CD4-positive, alpha-beta T cell (primary cell): ENCODE measurements around the gene FIZ1. TPM values are rescaled to one million over a fixed set of nuclear protein-coding genes. Genes with fewer than 3 reads are reported as not detected.

Source experiments
- ATAC-seq: fragments of 200-7000 bp; cut with Tn5 transposase; one replicate; pipeline ENCODE4 v1.10.0; 2022; ENCODE audit warnings: mild to moderate bottlenecking; ENCODE audit not compliant: poor library complexity
- CTCF ChIA-PET: fragments of 350-600 bp; sonication (Branson Sonifier 250); formaldehyde crosslinking; loops from one replicate; lab custom pipeline; 2021; ENCODE audit warnings: antibody characterized with exemption, inconsistent platforms; lab: Charles Lee
- POLR2A ChIA-PET: fragments of 350-600 bp; sonication (Branson Sonifier 250); formaldehyde crosslinking; loops from one replicate; lab custom pipeline; 2021; ENCODE audit warnings: antibody characterized with exemption, inconsistent platforms; lab: Charles Lee
- DNase-seq, 14 experiments: peaks; one replicate each; pipeline ENCODE4 v3.0.0-alpha.2; 2013 to 2020; ENCODE audit warnings: mixed read lengths in 2 of 14
- H3K27ac ChIP-seq, 2 donors: one replicate each; pipeline versions ENCODE4 v1.5.1 to v1.7.0; 2013; ENCODE audit warnings: low read length in 2 of 2, low read depth in 1 of 2, mild to moderate bottlenecking in 1 of 2
- H3K27me3 ChIP-seq, 2 experiments: 1 replicate in 1 of 2; 2 replicates in 1 of 2; pipeline versions ENCODE4 v1.6.1 to v1.7.0; 2013; ENCODE audit warnings: low read length in 2 of 2, control low read depth in 1 of 2, mild to moderate bottlenecking in 1 of 2, moderate library complexity in 1 of 2; ENCODE audit not compliant: insufficient read depth in 2 of 2, control insufficient read depth in 1 of 2
- H3K36me3 ChIP-seq: one replicate; pipeline ENCODE4 v1.6.1; 2013; ENCODE audit warnings: low read length, control low read depth; ENCODE audit not compliant: insufficient read depth
- H3K4me1 ChIP-seq: one replicate; pipeline ENCODE4 v1.6.1; 2013; ENCODE audit warnings: low read length, control low read depth; ENCODE audit not compliant: insufficient read depth
- H3K4me3 ChIP-seq: one replicate; pipeline ENCODE4 v1.5.1; 2013; ENCODE audit warnings: mild to moderate bottlenecking, low read length, moderate library complexity
- H3K9me3 ChIP-seq, 2 experiments: 1 replicate in 1 of 2; 2 replicates in 1 of 2; pipeline versions ENCODE4 v1.6.1 to v1.7.0; 2013; ENCODE audit warnings: low read length in 2 of 2, mild to moderate bottlenecking in 2 of 2, control low read depth in 1 of 2, moderate library complexity in 1 of 2; ENCODE audit not compliant: control insufficient read depth in 1 of 2, insufficient read depth in 1 of 2
- H3K27ac Mint-ChIP-seq: one replicate; pipeline ENCODE4 v1.8.0; 2020; ENCODE audit warnings: mixed read lengths
- H3K27me3 Mint-ChIP-seq: one replicate; pipeline ENCODE4 v1.8.0; 2021; ENCODE audit warnings: mixed read lengths
- H3K36me3 Mint-ChIP-seq: one replicate; pipeline ENCODE4 v1.8.0; 2021; ENCODE audit warnings: low read depth, mixed read lengths
- H3K4me1 Mint-ChIP-seq: one replicate; pipeline ENCODE4 v1.8.0; 2021; ENCODE audit warnings: low read depth, mixed read lengths
- H3K4me3 Mint-ChIP-seq: one replicate; pipeline ENCODE4 v1.8.0; 2020; ENCODE audit warnings: mild to moderate bottlenecking, mixed read lengths
- H3K9me3 Mint-ChIP-seq: one replicate; pipeline ENCODE4 v1.8.0; 2020; ENCODE audit warnings: mixed read lengths
- CTCF ChIP-seq: fragments of 200-600 bp; IDR thresholded peaks from one replicate; pipeline ENCODE4 v1.8.0; 2022; ENCODE audit warnings: antibody characterized with exemption, mild to moderate bottlenecking
- intact Hi-C, 2 experiments: fragments of 100-400 bp; cut with DNase I in 1 of 2; cut with micrococcal nuclease in 1 of 2; formaldehyde crosslinking; loops; one replicate each; pipeline versions ENCODE4 v1.15.1 to v1.9.0; 2023 to 2025; cut with DNase I, micrococcal nuclease
- total RNA-seq, 174 experiments: library from RNA in 2 of 174; stranded (reverse) in 2 of 174; gene quantifications; one replicate each; pipeline ENCODE4 v1.2.3 and lab custom pipeline; 2021 to 2026

FIZ1 gene
- total RNA-seq, 2 experiments from 2014 or later, result 5.5 to 7.3 TPM

- H3K4me3 Mint-ChIP-seq, result peak overlapping the region; percentile 23
- no peak for TF ChIP-seq CTCF
- H3K4me1 ChIP-seq, result peaks cover 59% of the 10 kb centered on the region
- H3K27ac Mint-ChIP-seq, result no peak overlapping the region
- ChIA-PET CTCF (interaction anchor here (0.5 to 4.0 kb wide), 6 partner anchors 12 to 176 kb away, joined by 3 to 48 read pairs (median 10); partner anchors contain the start of genes ZNF579 and ZNF865), POLR2A (interaction anchor here (1.3 to 3.6 kb wide), 8 partner anchors 9 to 516 kb away, joined by 3 to 46 read pairs (median 14); partner anchors contain the start of genes CCDC106, FIZ1, PPP1R12C and U2AF2)
- intact Hi-C loops, result loop anchor here (2.0 to 10.0 kb wide), 7 partner anchors 41 to 492 kb away; partner anchors contain the start of genes PPP6R1 (in 2 of the 2), EPN1 (in 1 of the 2), UBE2S (in 1 of the 2) and ZNF579 (in 1 of the 2)
- no peaks in the 10 kb centered on the region for H3K9me3 ChIP-seq
- no peak for ATAC-seq
- no peaks in the 10 kb centered on the region for H3K9me3 Mint-ChIP-seq
- H3K27ac ChIP-seq, result no peak overlapping the region
- H3K36me3 Mint-ChIP-seq, result peaks cover 32% of the 10 kb centered on the region
- H3K27me3 ChIP-seq, result no peaks in the 10 kb centered on the region
- H3K36me3 ChIP-seq, result peaks cover 3% of the 10 kb centered on the region
- H3K4me1 Mint-ChIP-seq, result peaks cover 55% of the 10 kb centered on the region
- DNase-seq, result peak in 1 of 14 experiments; percentile 20
- no peak overlapping the region for H3K4me3 ChIP-seq
- H3K27me3 Mint-ChIP-seq, result no peaks in the 10 kb centered on the region
Measured at GRCh38 chr19:55633861-55634260, 34.5 kb upstream of the FIZ1 start.

- no peaks in the 10 kb centered on the region for H3K27me3 ChIP-seq
Measured at GRCh38 chr19:55632463-55632834, 33.1 kb upstream of the FIZ1 start.

DNA sequence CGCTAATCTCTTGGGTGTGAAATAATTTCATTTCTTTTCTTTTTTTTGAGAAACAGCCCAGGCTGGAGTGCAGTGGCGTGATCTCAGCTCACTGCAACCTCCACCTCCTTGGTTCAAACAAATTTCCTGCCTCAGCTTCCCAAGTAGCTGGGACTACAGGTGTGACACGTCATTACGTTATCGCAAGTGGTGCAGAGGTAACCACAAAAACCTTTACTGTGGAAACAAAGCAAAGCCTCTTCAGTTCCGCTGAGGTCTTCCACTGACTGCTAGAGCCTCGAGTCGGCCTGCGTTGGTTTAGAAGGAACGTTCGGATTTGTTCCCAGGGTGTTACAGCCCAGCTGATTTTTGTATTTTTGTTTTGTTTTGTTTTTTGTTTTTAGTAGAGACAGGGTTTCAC lies 27.0 kb upstream of the FIZ1 start:
- POLR2A ChIA-PET, result interaction anchor here (0.7 to 4.8 kb wide), 14 partner anchors 7 to 509 kb away, joined by 3 to 50 read pairs (median 8); partner anchors contain the start of genes FIZ1, PPP1R12C, U2AF2 and ZNF524

More at GRCh38 chr19:55632463-55632834, 33.1 kb upstream of the FIZ1 start:
- intact Hi-C loops, result loop anchor here (1.0 to 10.0 kb wide), 7 partner anchors 8 to 490 kb away; partner anchors contain the start of genes PPP6R1 (in 2 of the 2) and UBE2S (in 1 of the 2)
- Mint-ChIP-seq H3K4me3 (peak overlapping the region; percentile 83), H3K27ac (peak overlapping the region; percentile 55), H3K9me3 (no peaks in the 10 kb centered on the region), H3K27me3 (no peaks in the 10 kb centered on the region), H3K4me1 (peaks cover 45% of the 10 kb centered on the region), H3K36me3 (peaks cover 25% of the 10 kb centered on the region)
- no peak overlapping the region for H3K27ac ChIP-seq
- H3K4me1 ChIP-seq, result peaks cover 49% of the 10 kb centered on the region
- peak; percentile 43 for ATAC-seq
- H3K36me3 ChIP-seq, result no peaks in the 10 kb centered on the region
- DNase-seq, result peak; percentile 62 to 95 (median 87)
- POLR2A ChIA-PET, result interaction anchor here (1.0 to 3.6 kb wide), 14 partner anchors 7 to 379 kb away, joined by 3 to 46 read pairs (median 6); partner anchors contain the start of genes CCDC106, FIZ1, U2AF2 and ZNF524
- CTCF ChIA-PET, result interaction anchor here (0.6 to 4.0 kb wide), 17 partner anchors 9 to 177 kb away, joined by 3 to 48 read pairs (median 9); partner anchors contain the start of genes CCDC106, FIZ1, ZNF524 and ZNF579
- H3K4me3 ChIP-seq, result no peak overlapping the region
- no peaks in the 10 kb centered on the region for H3K9me3 ChIP-seq
- TF ChIP-seq CTCF, result peak; percentile 65

More for the DNA sequence above, 27.0 kb upstream of the FIZ1 start:
- Mint-ChIP-seq H3K4me3 (peak overlapping the region; percentile 90), H3K27me3 (no peaks in the 10 kb centered on the region), H3K9me3 (no peaks in the 10 kb centered on the region), H3K27ac (peak overlapping the region; percentile 92), H3K4me1 (peaks cover 39% of the 10 kb centered on the region), H3K36me3 (peaks cover 17% of the 10 kb centered on the region)
- H3K4me3 ChIP-seq, result peak overlapping the region; percentile 17
- CTCF ChIA-PET, result interaction anchor here (1.0 to 5.4 kb wide), 6 partner anchors 13 to 122 kb away, joined by 3 to 60 read pairs (median 12); partner anchors contain the start of genes FIZ1 and ZNF865
- TF ChIP-seq CTCF, result no peak
- H3K9me3 ChIP-seq, result no peaks in the 10 kb centered on the region
- H3K27ac ChIP-seq, result peak overlapping the region; percentile 63 to 64
- peaks cover 45% of the 10 kb centered on the region for H3K4me1 ChIP-seq
- intact Hi-C loops, result no loop called here
- H3K36me3 ChIP-seq, result peaks cover 5% of the 10 kb centered on the region
- DNase-seq (peak in 11 of 14 experiments; percentile 36 to 93 (median 47)), ATAC-seq (peak; percentile 59)
- no peaks in the 10 kb centered on the region for H3K27me3 ChIP-seq
